Spleen (tissue), 11 donors: ENCODE results near the gene JAKMIP1. TPM values are rescaled to one million over a fixed set of nuclear protein-coding genes. Genes with fewer than 3 reads are reported as not detected.
A peak's percentile ranks its signal among the peaks of the same experiment; 100 is the strongest.

Experiments used
- DNase-seq: peaks from one replicate; pipeline ENCODE4 v3.0.0-alpha.2; 2020
- H3K27ac ChIP-seq, 8 donors: fragments of 200-600 bp; sonication (generic) in 7 of 8; 1 replicate in 4 of 8; 2 replicates in 4 of 8; pipeline versions ENCODE4 v1.5.0 to v1.8.0; 2016 to 2021; ENCODE audit warnings: inconsistent platforms in 4 of 8, mild to moderate bottlenecking in 4 of 8, moderate library complexity in 1 of 8
- H3K27me3 ChIP-seq, 7 donors: fragments of 200-600 bp; sonication (generic) in 6 of 7; replicated peaks in 1 of 7; 1 replicate in 4 of 7; 2 replicates in 3 of 7; pipeline versions ENCODE4 v1.5.0 to v1.8.0; 2016 to 2021; ENCODE audit warnings: inconsistent platforms in 3 of 7, mild to moderate bottlenecking in 1 of 7
- H3K36me3 ChIP-seq, 6 donors: fragments of 200-600 bp; sonication (generic) in 5 of 6; 1 replicate in 4 of 6; 2 replicates in 2 of 6; pipeline versions ENCODE4 v1.5.0 to v1.8.0; 2016 to 2021; ENCODE audit warnings: inconsistent platforms in 2 of 6
- H3K4me1 ChIP-seq, 6 donors: fragments of 200-600 bp; sonication (generic) in 5 of 6; 1 replicate in 3 of 6; 2 replicates in 3 of 6; pipeline versions ENCODE4 v1.5.0 to v1.8.0; 2016 to 2021; ENCODE audit warnings: inconsistent platforms in 3 of 6
- H3K4me3 ChIP-seq, 8 donors: fragments of 200-600 bp; sonication (generic) in 7 of 8; 1 replicate in 4 of 8; 2 replicates in 4 of 8; pipeline versions ENCODE4 v1.5.0 to v1.8.0; 2016 to 2021; ENCODE audit warnings: inconsistent platforms in 4 of 8, mild to moderate bottlenecking in 4 of 8, moderate library complexity in 2 of 8
- H3K9me3 ChIP-seq, 8 donors: fragments of 200-600 bp; sonication (generic) in 7 of 8; 1 replicate in 4 of 8; 2 replicates in 4 of 8; pipeline versions ENCODE4 v1.5.0 to v1.8.0; 2016 to 2021; ENCODE audit warnings: inconsistent platforms in 4 of 8
- CTCF ChIP-seq, 11 experiments: fragments of 200-600 bp in 7 of 11; fragments of 450-650 bp in 4 of 11; sonication (generic) in 4 of 11; IDR thresholded peaks in 8 of 11; conservative IDR thresholded peaks in 3 of 11; 1 replicate in 7 of 11; 2 replicates in 4 of 11; pipeline versions ENCODE4 v1.4.0 to v1.8.0; 2016 to 2021; ENCODE audit warnings: antibody characterized with exemption in 11 of 11, inconsistent platforms in 4 of 11, mild to moderate bottlenecking in 1 of 11
- POLR2A ChIP-seq, 3 donors: fragments of 450-650 bp; IDR thresholded peaks; one replicate each; pipeline ENCODE4 v1.5.1; 2017; ENCODE audit warnings: antibody characterized with exemption in 3 of 3, mild to moderate bottlenecking in 1 of 3
- POLR2AphosphoS5 ChIP-seq, 3 donors: sonication (generic); formaldehyde crosslinking; IDR thresholded peaks; one replicate each; pipeline ENCODE4 v1.5.1; 2017; ENCODE audit warnings: antibody characterized with exemption in 3 of 3
- WGBS, 5 donors: extraction: QIAGEN DNeasy Blood & Tissue Kit in 3 of 5; methylation state at CpG; one replicate each; pipeline versions ENCODE4 v1.1.5 to v1.1.7; 2013 to 2018; 5-methylcytosine and 5-hydroxymethylcytosine counted together
- intact Hi-C: fragments of 100-400 bp; cut with DNase I; formaldehyde crosslinking; loops from one replicate; pipeline ENCODE4 v1.15.0; 2023; ENCODE audit warnings: low total_unique reads
- polyA plus RNA-seq, 3 donors: library from polyadenylated mRNA; stranded (reverse); fragments of 200-250 nt; gene quantifications; one replicate each; pipeline ENCODE4 v1.2.1, GENCODE V29; 2013
- total RNA-seq, 7 donors: library from RNA; depleted of rRNA in 3 of 7; stranded (reverse); fragments of >200 nt in 3 of 7; fragmentation: NEBNext Ultra II Directional in 4 of 7; extraction: Animal tissue kit (Norgen Biotek cat#: 25700) in 4 of 7; gene quantifications; one replicate each; pipeline versions ENCODE4 v1.1.0 to v1.2.1, GENCODE V29; 2016 to 2021
- donor health status: healthy with polysubstance abuse.
- donor health status: DM: no; HTN: no; CAD: no; lungs with moderate emphysema.
- donor health status: DM: no; HTN: no; CAD: no.
- donor health status: Bipolar disorder and iron deficiency.
- donor health status: healthy.
- donor health status: DM: no; HTN: no; CAD: no.
- donor health status: DM: yes; HTN: yes; CAD: no.

Gene JAKMIP1
- total and polyA plus RNA-seq, 10 donors: 0.37 to 8.7 (median 2.6) TPM

GRCh38 chr4:6200922-6201362, 593 bp upstream of the JAKMIP1 start:
- DNase-seq: no peak
- H3K4me3 ChIP-seq: peak overlapping the region in 7 of 8 donors; percentile 10 to 81 (median 60)
- H3K36me3 ChIP-seq: no peaks in the 10 kb centered on the region
- intact Hi-C loops: no loop called here
- peaks cover 0 to 13% (median 7%) of the 10 kb centered on the region in 8 donors for H3K9me3 ChIP-seq
- no peak for TF ChIP-seq POLR2AphosphoS5 (IDR thresholded peaks at IDR 0.05)
- peaks cover 4 to 45% (median 22%) of the 10 kb centered on the region in 6 donors for H3K4me1 ChIP-seq
- 16 to 19% (median 18%) methylated on average over 11 to 15 of the region's 15 CpGs for WGBS, 5 donors
- peak overlapping the region in 3 of 8 donors; percentile 68 to 87 (median 70) for H3K27ac ChIP-seq
- peaks cover 0 to 71% (median 54%) of the 10 kb centered on the region in 7 donors for H3K27me3 ChIP-seq

GRCh38 chr4:6199422-6199921, 877 bp downstream of the JAKMIP1 start:
- WGBS, 5 donors: 1 to 4% (median 3%) methylated on average over 16 to 55 of the region's 55 CpGs
- no peak for TF ChIP-seq POLR2A (IDR thresholded peaks at IDR 0.05)
- TF ChIP-seq CTCF (IDR thresholded peaks at IDR 0.05 in 8 of 11, conservative IDR thresholded peaks at IDR 0.05 in 3 of 11): no peak
- TF ChIP-seq POLR2AphosphoS5 (IDR thresholded peaks at IDR 0.05): no peak
- H3K4me1 ChIP-seq: peaks cover 4 to 45% (median 22%) of the 10 kb centered on the region in 6 donors
- H3K27me3 ChIP-seq: peaks cover 0 to 86% (median 58%) of the 10 kb centered on the region in 7 donors
- H3K27ac ChIP-seq: peak overlapping the region in 5 of 8 donors; percentile 31 to 87 (median 66)
- intact Hi-C loops: no loop called here
- H3K36me3 ChIP-seq: no peaks in the 10 kb centered on the region
- DNase-seq: no peak
- peaks cover 0 to 13% (median 7%) of the 10 kb centered on the region in 8 donors for H3K9me3 ChIP-seq
- peak overlapping the region; percentile 12 to 81 (median 58) for H3K4me3 ChIP-seq

GRCh38 chr4:6198768-6199421, 1.5 kb downstream of the JAKMIP1 start:
- peak; percentile 74 for DNase-seq
- Histone ChIP-seq H3K4me1 (peaks cover 4 to 45% (median 22%) of the 10 kb centered on the region in 6 donors), H3K27me3 (peaks cover 0 to 91% (median 58%) of the 10 kb centered on the region in 7 donors), H3K36me3 (no peaks in the 10 kb centered on the region), H3K9me3 (peaks cover 0 to 13% (median 7%) of the 10 kb centered on the region in 8 donors), H3K4me3 (peak overlapping the region; percentile 12 to 81 (median 58)), H3K27ac (peak overlapping the region in 5 of 8 donors; percentile 31 to 87 (median 66))
- TF ChIP-seq CTCF (IDR thresholded peaks at IDR 0.05 in 8 of 11, conservative IDR thresholded peaks at IDR 0.05 in 3 of 11): no peak
- no peak for TF ChIP-seq POLR2AphosphoS5 (IDR thresholded peaks at IDR 0.05)
- no peak for TF ChIP-seq POLR2A (IDR thresholded peaks at IDR 0.05)
- WGBS, 5 donors: 3 to 6% (median 4%) methylated on average over 25 to 27 of the region's 27 CpGs
- intact Hi-C loops: no loop called here

- TF ChIP-seq POLR2A (IDR thresholded peaks at IDR 0.05) (no peak), POLR2AphosphoS5 (IDR thresholded peaks at IDR 0.05) (peak in 1 of 3 donors; percentile 11)
- Histone ChIP-seq H3K36me3 (no peaks in the 10 kb centered on the region), H3K9me3 (peaks cover 0 to 13% (median 7%) of the 10 kb centered on the region in 8 donors), H3K4me1 (peaks cover 4 to 45% (median 22%) of the 10 kb centered on the region in 6 donors), H3K27me3 (peaks cover 0 to 97% (median 58%) of the 10 kb centered on the region in 7 donors), H3K27ac (peak overlapping the region in 5 of 8 donors; percentile 31 to 87 (median 66)), H3K4me3 (peak overlapping the region in 3 of 8 donors; percentile 60 to 81 (median 62))
- intact Hi-C loops: no loop called here
- 35 to 50% (median 48%) methylated on average over 6 of the region's 6 CpGs for WGBS, 5 donors
- peak; percentile 73 for DNase-seq
Measured at GRCh38 chr4:6198278-6198677, 2.1 kb downstream of the JAKMIP1 start.
